ENCODE data around the gene ST6GALNAC1. TPM values are rescaled to one million over a fixed set of nuclear protein-coding genes. Genes with fewer than 3 reads are reported as not detected.

The ST6GALNAC1 gene
- total RNA-seq, 4 donors from 2014 or later: 1.5 to 11.8 (median 3.2) TPM

- no peak for TF ChIP-seq CTCF (IDR thresholded peaks at IDR 0.05)
- TF ChIP-seq POLR2A (IDR thresholded peaks at IDR 0.05): no peak
- DNase-seq: no peak
- no peaks in the 10 kb centered on the region for H3K9me3 ChIP-seq
- no peak overlapping the region for H3K4me3 ChIP-seq
- no peaks in the 10 kb centered on the region for H3K4me1 ChIP-seq
- H3K36me3 ChIP-seq: no peaks in the 10 kb centered on the region
- H3K27me3 ChIP-seq: no peaks in the 10 kb centered on the region
- intact Hi-C loops (cut with DNase I; ENCODE audit: low total_unique reads): no loop called here
- no peak overlapping the region for H3K27ac ChIP-seq
These were observed 67.4 kb downstream of the ST6GALNAC1 start for GRCh38 chr17:76576189-76576588.

GRCh38 chr17:76575570-76575969 is 68.0 kb downstream of the ST6GALNAC1 start:
- intact Hi-C loops (cut with DNase I; ENCODE audit: low total_unique reads): no loop called here
- H3K4me1 ChIP-seq: no peaks in the 10 kb centered on the region
- H3K36me3 ChIP-seq: no peaks in the 10 kb centered on the region
- TF ChIP-seq CTCF (IDR thresholded peaks at IDR 0.05) (no peak), POLR2A (IDR thresholded peaks at IDR 0.05) (no peak)
- H3K27me3 ChIP-seq: no peaks in the 10 kb centered on the region
- no peak for DNase-seq
- no peak overlapping the region for H3K27ac ChIP-seq
- H3K4me3 ChIP-seq: no peak overlapping the region
- no peaks in the 10 kb centered on the region for H3K9me3 ChIP-seq

Small RNAs within 50 kb of the gene (small RNA-seq; reads per million reads assigned to genes)
- gene AC015802.2 (not detected), gene RNU6-227P (not detected)

Other genes starting within 250 kb of the ST6GALNAC1 start
- gene UBE2O, start 190.6 kb downstream of the ST6GALNAC1 start, total RNA-seq: 10 to 100 TPM in 2 of 4 donors, 1 to 10 TPM in 2; 5.0 to 31.5 (median 17.9) TPM
- not detected for gene AANAT, start 176.2 kb downstream of the ST6GALNAC1 start, total RNA-seq
- 10 to 100 TPM in 2 of 4 donors, 1 to 10 TPM in 2; 3.8 to 26.1 (median 8.4) TPM for gene RHBDF2, start 142.3 kb downstream of the ST6GALNAC1 start, total RNA-seq
- gene CYGB, start 106.0 kb downstream of the ST6GALNAC1 start, total RNA-seq: 10 to 100 TPM in 2 of 4 donors, 1 to 10 TPM in 2; 7.8 to 33.2 (median 19.8) TPM
- 10 to 100 TPM in 1 of 4 donors, under 1 TPM in 2, not detected in 1; 0.26 to 13.4 (median 0.69) TPM for gene PRCD, start 103.7 kb downstream of the ST6GALNAC1 start, total RNA-seq
- gene ST6GALNAC2, start 57.9 kb downstream of the ST6GALNAC1 start, total RNA-seq: 1 to 10 TPM in 2 of 4 donors, under 1 TPM in 1, not detected in 1; 0.59 to 9.5 (median 5.3) TPM
- 100 to 1,000 TPM; 174 to 250 (median 197) TPM for gene MXRA7, start 67.2 kb upstream of the ST6GALNAC1 start, total RNA-seq
- 10 to 100 TPM in 3 of 4 donors, 1 to 10 TPM in 1; 5.9 to 40.8 (median 21.2) TPM for gene JMJD6, start 82.8 kb upstream of the ST6GALNAC1 start, total RNA-seq
- 10 to 100 TPM; 13.8 to 32.5 (median 21.6) TPM for gene METTL23, start 83.1 kb upstream of the ST6GALNAC1 start, total RNA-seq
- 100 to 1,000 TPM; 127 to 753 (median 167) TPM for gene SRSF2, start 93.6 kb upstream of the ST6GALNAC1 start, total RNA-seq
- 10 to 100 TPM; 32.0 to 69.2 (median 45.2) TPM for gene MFSD11, start 94.4 kb upstream of the ST6GALNAC1 start, total RNA-seq
- gene MGAT5B, start 224.6 kb upstream of the ST6GALNAC1 start, total RNA-seq: 1 to 10 TPM in 2 of 4 donors, under 1 TPM in 1, not detected in 1; 0.59 to 3.3 (median 1.5) TPM